ENCODE measurements around the gene BCR. TPM values are rescaled to one million over a fixed set of nuclear protein-coding genes. Genes with fewer than 3 reads are reported as not detected.

The BCR gene
- total RNA-seq, 2 experiments from 2014 or later: 60.0 to 64.8 TPM

GRCh38 chr22:23240639-23241389 lies 60.5 kb downstream of the BCR start:
- Mint-ChIP-seq H3K4me3 (no peak overlapping the region), H3K27me3 (no peaks in the 10 kb centered on the region), H3K27ac (peak overlapping the region; percentile 91), H3K9me3 (no peaks in the 10 kb centered on the region), H3K4me1 (ENCODE audit: low read depth) (peaks cover 86% of the 10 kb centered on the region), H3K36me3 (ENCODE audit: low read depth) (no peaks in the 10 kb centered on the region)
- H3K4me1 ChIP-seq (ENCODE audit: insufficient read depth, low read length): peaks cover 90% of the 10 kb centered on the region
- no peaks in the 10 kb centered on the region for H3K27me3 ChIP-seq (ENCODE audit: control insufficient read depth in 1 of 2, insufficient read depth in 2 of 2, low read length in 2 of 2)
- no peak for ATAC-seq (ENCODE audit: poor library complexity)
- ChIA-PET CTCF (no interaction called here), POLR2A (interaction anchor here (1.2 kb wide), 1 partner anchor 60 kb away, joined by 3 read pairs; the partner anchor contains the start of gene BCR)
- no peak overlapping the region for H3K4me3 ChIP-seq (ENCODE audit: low read length)
- H3K36me3 ChIP-seq (ENCODE audit: insufficient read depth, low read length): no peaks in the 10 kb centered on the region
- intact Hi-C loops (cut with DNase I, micrococcal nuclease): no loop called here
- peak overlapping the region; percentile 33 to 78 for H3K27ac ChIP-seq (ENCODE audit: low read depth in 1 of 2, low read length in 2 of 2)
- peak in 5 of 14 experiments; percentile 32 to 66 (median 46) for DNase-seq
- no peak for TF ChIP-seq CTCF (IDR thresholded peaks at IDR 0.05)
- peaks cover 0 to 7% of the 10 kb centered on the region in 2 experiments for H3K9me3 ChIP-seq (ENCODE audit: control insufficient read depth in 1 of 2, insufficient read depth in 1 of 2, low read length in 2 of 2)

- peak overlapping the region; percentile 48 to 78 for H3K27ac ChIP-seq (ENCODE audit: low read depth in 1 of 2, low read length in 2 of 2)
- DNase-seq (no peak), ATAC-seq (ENCODE audit: poor library complexity) (no peak)
- peaks cover 87% of the 10 kb centered on the region for H3K4me1 Mint-ChIP-seq (ENCODE audit: low read depth)
- TF ChIP-seq CTCF (IDR thresholded peaks at IDR 0.05): no peak
- H3K9me3 ChIP-seq (ENCODE audit: control insufficient read depth in 1 of 2, insufficient read depth in 1 of 2, low read length in 2 of 2): peaks cover 0 to 7% of the 10 kb centered on the region in 2 experiments
- H3K27ac Mint-ChIP-seq: peak overlapping the region; percentile 91
- no peaks in the 10 kb centered on the region for H3K27me3 Mint-ChIP-seq
- POLR2A ChIA-PET: interaction anchor here (1.2 to 2.1 kb wide), 5 partner anchors 8 to 61 kb away, joined by 3 to 27 read pairs (median 9); partner anchors contain the start of gene BCR
- H3K36me3 Mint-ChIP-seq (ENCODE audit: low read depth): no peaks in the 10 kb centered on the region
- peaks cover 91% of the 10 kb centered on the region for H3K4me1 ChIP-seq (ENCODE audit: insufficient read depth, low read length)
- CTCF ChIA-PET: interaction anchor here (1.1 to 2.2 kb wide), 3 partner anchors 13 to 282 kb away, joined by 4 to 9 read pairs (median 4); no protein-coding TSS in a partner anchor
- intact Hi-C loops (cut with DNase I, micrococcal nuclease): loop anchor here (2.0 kb wide), 2 partner anchors 15 to 63 kb away; no protein-coding TSS in a partner anchor
- no peak overlapping the region for H3K4me3 ChIP-seq (ENCODE audit: low read length)
- H3K4me3 Mint-ChIP-seq: peak overlapping the region; percentile 38
- H3K27me3 ChIP-seq (ENCODE audit: control insufficient read depth in 1 of 2, insufficient read depth in 2 of 2, low read length in 2 of 2): no peaks in the 10 kb centered on the region
- no peaks in the 10 kb centered on the region for H3K36me3 ChIP-seq (ENCODE audit: insufficient read depth, low read length)
- H3K9me3 Mint-ChIP-seq: no peaks in the 10 kb centered on the region
These were observed 61.5 kb downstream of the BCR start for GRCh38 chr22:23241562-23242472.

- H3K9me3 Mint-ChIP-seq: no peaks in the 10 kb centered on the region
- H3K4me1 ChIP-seq (ENCODE audit: insufficient read depth, low read length): peaks cover 91% of the 10 kb centered on the region
- POLR2A ChIA-PET: interaction anchor here (0.9 to 2.1 kb wide), 9 partner anchors 9 to 62 kb away, joined by 3 to 27 read pairs (median 7); partner anchors contain the start of gene BCR
- no peak for DNase-seq
- intact Hi-C loops (cut with DNase I, micrococcal nuclease): loop anchor here (1.0 to 2.0 kb wide), 3 partner anchors 16 to 64 kb away; no protein-coding TSS in a partner anchor
- CTCF ChIA-PET: interaction anchor here (0.6 to 2.2 kb wide), 8 partner anchors 9 to 484 kb away, joined by 3 to 9 read pairs (median 4); no protein-coding TSS in a partner anchor
- no peaks in the 10 kb centered on the region for H3K36me3 Mint-ChIP-seq (ENCODE audit: low read depth)
- no peaks in the 10 kb centered on the region for H3K36me3 ChIP-seq (ENCODE audit: insufficient read depth, low read length)
- peak overlapping the region; percentile 48 to 78 for H3K27ac ChIP-seq (ENCODE audit: low read depth in 1 of 2, low read length in 2 of 2)
- H3K27me3 Mint-ChIP-seq: no peaks in the 10 kb centered on the region
- ATAC-seq (ENCODE audit: poor library complexity): peak; percentile 3
- peak overlapping the region; percentile 70 for H3K4me3 Mint-ChIP-seq
- peaks cover 0 to 7% of the 10 kb centered on the region in 2 experiments for H3K9me3 ChIP-seq (ENCODE audit: control insufficient read depth in 1 of 2, insufficient read depth in 1 of 2, low read length in 2 of 2)
- peak overlapping the region; percentile 34 for H3K4me3 ChIP-seq (ENCODE audit: low read length)
- peak overlapping the region; percentile 91 for H3K27ac Mint-ChIP-seq
- TF ChIP-seq CTCF (IDR thresholded peaks at IDR 0.05): no peak
- H3K4me1 Mint-ChIP-seq (ENCODE audit: low read depth): peaks cover 88% of the 10 kb centered on the region
- H3K27me3 ChIP-seq (ENCODE audit: control insufficient read depth in 1 of 2, insufficient read depth in 2 of 2, low read length in 2 of 2): no peaks in the 10 kb centered on the region
These were observed 62.2 kb downstream of the BCR start for GRCh38 chr22:23242473-23243001.
